Middle frontal gyrus (tissue), 1 donor: Measurements from ENCODE around the gene DPF1.

ENCODE experiments used
- DNase-seq: peaks from one replicate; pipeline ENCODE4 v3.0.0-alpha.2; 2015; ENCODE audit warnings: low spot score; ENCODE audit errors: extremely low spot score

The DPF1 gene

DNA sequence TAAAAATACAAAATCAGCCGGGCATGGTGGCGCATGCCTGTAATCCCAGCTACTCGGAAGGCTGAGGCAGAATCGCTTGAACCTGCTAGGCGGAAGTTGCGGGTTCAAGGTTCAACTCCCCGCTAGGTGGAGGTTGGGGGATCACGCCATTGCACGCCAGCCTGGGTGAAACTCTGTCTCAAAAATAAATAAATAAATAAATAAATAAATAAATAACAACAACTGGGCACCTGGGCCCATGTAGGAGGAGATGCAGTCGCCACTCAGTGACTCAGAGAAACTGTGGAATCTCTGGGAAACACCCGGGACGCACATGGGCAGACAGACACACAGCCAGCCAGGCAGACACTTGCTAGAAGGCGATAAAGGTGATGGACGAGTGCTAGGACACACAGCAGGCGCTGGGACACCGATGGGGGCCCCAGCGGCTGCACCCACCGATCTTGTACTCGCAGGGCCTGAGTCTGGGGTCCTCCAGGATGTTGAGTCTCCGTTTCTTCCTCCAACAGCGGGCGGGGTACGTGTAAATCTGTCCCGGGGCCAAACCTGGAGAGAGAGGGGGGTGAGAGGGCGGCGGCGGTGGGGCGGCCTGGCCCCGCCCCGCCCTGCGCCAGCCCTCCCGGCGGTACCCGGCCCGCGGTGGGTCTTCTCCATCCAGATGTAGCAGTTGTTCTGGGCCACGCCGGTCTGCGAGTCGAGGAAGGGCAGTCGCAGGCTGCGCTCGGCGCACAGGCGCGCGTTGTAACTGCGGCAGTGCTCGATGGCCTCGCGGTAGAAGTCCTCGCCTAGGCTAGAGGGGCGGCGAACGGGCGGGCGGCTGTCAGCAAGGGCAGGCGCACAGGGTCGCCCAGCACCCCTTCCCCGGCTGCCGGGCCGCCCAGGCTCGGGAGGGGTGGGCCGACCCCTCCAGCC lies 1.8 kb downstream of the DPF1 start:
- DNase-seq = no peak

GRCh38 chr19:38221421-38221820 lies 2.6 kb downstream of the DPF1 start:
- DNase-seq = no peak

GRCh38 chr19:38219221-38219620 lies 4.8 kb downstream of the DPF1 start:
- no peak for DNase-seq

DNA sequence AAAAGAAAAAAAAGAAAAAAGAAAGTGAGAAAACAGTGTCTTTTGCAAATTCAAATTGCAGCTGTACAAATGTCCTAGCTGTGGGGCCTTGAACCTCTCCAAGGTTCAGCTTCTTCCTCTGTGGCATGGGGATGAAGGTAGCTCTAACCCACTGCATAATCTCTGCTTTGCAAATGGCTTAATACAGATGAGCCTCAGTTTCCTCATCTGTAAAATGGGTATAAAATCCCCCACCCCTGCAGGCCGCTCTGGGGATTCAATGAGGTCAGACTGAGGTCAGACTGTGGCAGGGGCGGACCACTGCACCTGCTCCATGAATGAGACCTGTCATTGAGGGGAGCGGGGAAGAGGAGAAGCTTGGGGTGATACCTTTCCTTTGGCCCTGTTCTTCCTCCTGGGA lies 5.8 kb downstream of the DPF1 start:
- DNase-seq = no peak

- no peak for DNase-seq
These were observed 7.0 kb downstream of the DPF1 start for GRCh38 chr19:38216785-38217641.

DNA sequence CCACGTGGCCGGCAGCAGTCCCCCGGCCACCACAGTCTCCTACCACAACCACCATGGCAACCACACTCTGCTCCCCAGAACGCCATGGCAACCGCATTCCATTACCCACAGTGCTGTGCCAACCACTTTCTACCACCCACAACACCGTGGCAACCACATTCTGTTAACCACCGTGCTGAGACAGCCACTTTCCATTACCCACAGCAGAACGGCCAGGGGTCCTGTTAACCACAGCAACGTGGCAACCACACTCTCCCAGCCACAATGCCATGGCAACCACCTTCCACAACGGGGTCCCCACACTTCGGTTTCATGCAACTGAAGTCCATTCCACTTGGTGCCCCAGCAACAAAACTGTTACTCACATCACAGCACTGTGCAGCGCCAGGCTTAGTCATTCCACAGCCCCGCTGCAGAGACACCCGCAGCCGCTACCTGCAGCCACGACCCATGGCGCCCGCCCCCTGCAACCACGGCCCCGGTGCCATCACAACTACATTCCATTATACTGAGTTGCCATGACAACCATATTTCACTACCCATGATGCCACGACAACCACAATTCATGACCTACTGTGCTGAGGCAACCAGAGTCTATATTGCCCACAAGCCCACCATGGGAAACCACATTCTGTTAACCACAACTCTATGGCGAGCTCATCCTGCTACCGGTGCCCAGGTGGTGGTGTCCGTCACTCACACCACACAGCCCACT lies 10.0 kb downstream of the DPF1 start:
- DNase-seq = no peak

DNA sequence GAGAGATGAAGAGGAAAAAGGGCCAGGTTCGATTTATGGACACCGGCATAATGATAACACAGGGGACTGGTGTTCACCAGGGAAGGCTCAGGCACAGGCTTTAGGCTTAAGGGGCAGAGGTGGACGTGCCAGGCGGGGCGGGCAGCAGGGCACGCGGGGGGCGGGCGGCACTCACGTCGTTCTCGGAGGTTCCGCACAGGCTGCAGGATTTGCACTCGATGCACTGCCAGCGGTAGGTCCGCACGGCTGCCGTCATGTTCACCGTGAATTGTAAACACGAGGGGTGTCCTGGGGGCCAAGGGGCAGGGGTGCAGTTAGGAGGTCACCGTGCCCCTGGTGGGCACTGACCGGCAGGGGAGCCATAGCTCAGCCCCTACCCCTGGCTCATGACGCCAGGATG lies 10.6 kb downstream of the DPF1 start:
- no peak for DNase-seq

- DNase-seq = no peak
These were observed 12.3 kb downstream of the DPF1 start for GRCh38 chr19:38211766-38212165.

GRCh38 chr19:38211151-38211591 lies 12.9 kb downstream of the DPF1 start:
- DNase-seq = no peak

DNA sequence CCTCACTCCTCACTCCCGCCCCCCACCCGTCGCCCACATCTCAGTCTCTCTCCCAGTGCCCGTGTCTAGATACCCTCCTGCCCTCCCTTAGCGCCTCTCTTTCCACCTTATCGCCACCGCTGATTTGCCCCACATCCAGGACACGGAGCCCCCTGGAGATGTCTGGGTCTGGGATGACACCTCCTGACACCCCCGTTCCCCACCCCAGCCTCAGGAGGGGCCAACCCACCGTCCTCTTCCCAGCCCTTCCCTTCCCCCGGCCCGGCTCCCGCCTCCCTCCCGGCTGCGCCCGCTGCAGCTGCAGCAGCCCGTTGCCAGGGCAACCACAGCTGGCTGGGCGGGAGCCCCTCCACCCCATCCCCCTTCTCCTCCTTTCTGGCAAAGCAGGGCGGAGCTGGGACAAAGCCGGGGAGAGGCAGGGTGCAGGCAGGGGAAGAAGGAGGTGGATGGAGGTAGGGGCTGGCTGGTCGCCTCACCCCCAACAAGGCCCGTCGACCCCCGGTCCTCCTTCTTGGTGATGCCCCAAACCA lies 13.5 kb downstream of the DPF1 start:
- DNase-seq = peak; percentile 46

DNA sequence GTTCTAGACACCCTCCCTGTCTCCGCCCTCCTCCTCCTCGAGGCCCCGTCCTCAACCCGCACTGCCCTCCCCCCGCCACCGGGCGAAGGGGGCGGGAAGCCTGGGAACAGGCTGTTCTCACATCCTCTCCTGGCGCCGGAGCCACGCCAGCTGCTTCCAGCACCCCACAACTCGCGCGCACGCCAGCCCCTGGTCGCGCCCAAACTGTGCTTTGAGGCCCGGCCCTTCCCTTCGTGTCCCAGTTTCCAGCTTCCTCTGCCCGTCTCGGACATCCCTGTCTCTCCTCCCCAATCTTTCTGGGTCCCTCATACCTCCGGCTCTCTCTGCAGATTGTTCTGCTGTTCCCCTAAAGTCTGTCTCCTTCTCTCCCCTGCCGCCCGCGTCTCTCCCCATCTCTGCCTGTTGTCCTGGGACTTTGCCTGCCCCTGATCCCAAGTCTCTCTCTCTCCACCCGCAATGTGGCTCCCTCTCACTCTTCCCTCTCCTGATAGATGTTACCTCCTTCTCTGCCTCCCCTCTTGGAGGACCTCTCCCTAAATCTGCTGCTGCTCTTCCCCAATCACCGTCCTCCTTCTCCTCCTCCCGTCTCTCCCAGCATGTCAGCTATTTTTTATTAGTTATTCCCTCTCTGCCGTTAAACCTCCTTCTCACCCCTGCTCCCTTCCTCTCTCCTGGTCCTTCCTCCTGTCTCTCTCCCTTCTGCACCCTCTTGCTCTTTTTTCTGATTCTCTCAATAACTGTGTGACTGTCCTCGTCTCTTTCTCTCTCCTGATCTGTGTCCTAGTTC lies 14.2 kb downstream of the DPF1 start:
- DNase-seq = peak; percentile 63

- DNase-seq = no peak
These were observed 14.9 kb downstream of the DPF1 start for GRCh38 chr19:38209152-38209551.

- DNase-seq = no peak
These were observed 15.5 kb downstream of the DPF1 start for GRCh38 chr19:38208571-38208970.

- no peak for DNase-seq
These were observed 16.5 kb downstream of the DPF1 start for GRCh38 chr19:38207543-38207942.

DNA sequence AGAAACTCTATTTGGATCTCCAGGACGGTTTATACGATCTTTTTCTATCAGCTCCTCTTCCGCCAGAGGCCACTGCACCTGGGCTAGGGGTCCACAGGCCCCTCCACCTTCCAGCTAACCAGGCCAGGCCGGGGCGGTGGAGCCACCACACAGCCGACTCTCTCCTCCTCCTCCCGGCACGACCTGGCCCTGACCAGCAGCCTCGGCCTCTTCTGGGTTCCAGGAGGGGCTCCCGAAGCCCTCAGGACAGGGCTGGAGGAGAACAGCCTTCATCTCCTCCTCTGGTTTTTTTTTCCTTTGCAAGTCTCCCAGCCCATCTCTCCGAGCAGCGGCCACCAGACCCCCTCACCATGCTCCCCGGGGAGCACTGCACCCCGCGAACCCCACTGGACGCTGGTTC lies 17.1 kb downstream of the DPF1 start:
- DNase-seq = no peak

DNA sequence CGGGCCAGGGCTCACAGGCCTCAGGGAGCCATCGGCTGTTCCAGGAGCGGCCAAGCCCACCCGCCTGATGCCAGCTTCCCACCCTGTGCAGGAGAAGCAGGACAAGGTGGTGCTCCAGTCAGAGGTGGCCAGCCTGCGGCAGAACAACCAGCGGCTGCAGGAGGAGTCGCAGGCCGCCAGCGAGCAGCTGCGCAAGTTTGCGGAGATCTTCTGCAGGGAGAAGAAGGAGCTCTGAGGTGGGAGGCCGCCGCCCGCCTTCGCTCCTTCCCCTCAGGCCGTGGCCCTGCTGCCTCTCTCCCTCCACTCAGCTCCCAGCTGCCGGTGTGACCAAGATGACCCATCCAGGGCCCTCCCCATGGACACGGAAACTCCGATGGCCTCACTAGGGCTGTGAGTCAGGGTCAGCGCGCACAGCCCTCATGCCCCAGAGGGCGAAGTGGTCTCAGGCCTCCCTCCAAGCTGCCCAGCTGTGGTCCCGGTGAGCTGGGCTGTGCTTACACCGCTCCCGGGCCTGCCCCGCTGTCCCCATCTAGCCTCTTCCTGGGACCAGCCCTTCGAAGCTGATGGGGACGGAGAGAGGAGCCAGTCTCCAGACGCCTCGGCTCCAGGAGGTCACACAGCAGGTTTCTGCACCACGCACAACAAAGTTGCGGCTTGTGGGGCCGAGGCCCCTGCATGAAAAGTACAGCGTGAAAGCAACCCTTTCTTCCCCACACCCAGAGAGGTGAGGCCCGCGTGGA lies 17.8 kb downstream of the DPF1 start:
- no peak for DNase-seq

DNA sequence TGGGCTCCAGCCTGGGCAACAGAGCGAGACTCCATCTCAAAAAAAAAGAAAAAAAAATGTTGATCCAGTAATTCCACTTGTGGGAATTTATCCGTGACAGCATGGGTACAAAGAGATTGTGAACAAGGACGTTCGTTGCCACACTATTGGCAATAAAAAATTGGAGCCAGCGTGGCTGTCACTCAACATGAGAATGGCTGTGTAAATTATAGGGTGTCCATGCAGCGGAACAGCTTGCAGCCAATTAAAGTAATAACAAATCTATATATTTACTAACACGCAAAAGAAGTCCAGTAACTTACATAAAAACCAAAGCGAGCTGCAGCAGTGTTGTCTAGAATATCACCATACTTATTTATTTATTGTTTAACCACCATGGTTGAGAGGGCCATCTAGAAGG lies 19.3 kb downstream of the DPF1 start:
- no peak for DNase-seq

GRCh38 chr19:38204096-38204495 lies 19.9 kb downstream of the DPF1 start:
- DNase-seq = no peak

- no peak for DNase-seq
These were observed 20.8 kb downstream of the DPF1 start for GRCh38 chr19:38203197-38203596.

- no peak for DNase-seq
These were observed 21.5 kb downstream of the DPF1 start for GRCh38 chr19:38202504-38202903.
